GM21381 (cell line): Measurements from ENCODE around the gene SMIM21.

Source experiments
- ATAC-seq: cut with Tn5 transposase; IDR thresholded peaks from one replicate; pipeline ENCODE4 v1.9.1; 2021; ENCODE audit warnings: mild to moderate bottlenecking, moderate library complexity; ENCODE audit not compliant: unreplicated experiment

The SMIM21 gene

DNA sequence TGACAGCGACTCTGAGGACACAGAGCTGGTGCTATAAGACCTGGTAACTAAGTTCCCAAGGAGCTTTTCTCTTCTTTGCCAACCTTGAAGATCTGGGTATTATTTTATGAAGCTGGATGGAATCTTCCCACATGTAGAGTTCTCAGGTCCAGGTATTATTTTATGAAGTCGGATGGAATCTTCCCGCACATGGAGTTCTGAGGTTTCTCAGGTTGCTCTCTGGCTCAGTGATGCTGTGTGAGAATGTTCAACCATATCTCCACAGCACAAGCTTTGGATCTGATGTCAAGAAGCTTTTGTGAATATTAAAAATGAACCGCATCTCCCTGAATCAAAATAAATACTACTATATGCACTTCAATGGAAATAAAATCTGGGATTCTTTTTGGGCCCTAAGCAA, at the start of gene SMIM21:
Gene SMIM21, minus strand, starts transcription at position 101 of the 400 bp plus-strand sequence. CDS start 140 bp downstream, outside the sequence.
- ATAC-seq = no peak

DNA sequence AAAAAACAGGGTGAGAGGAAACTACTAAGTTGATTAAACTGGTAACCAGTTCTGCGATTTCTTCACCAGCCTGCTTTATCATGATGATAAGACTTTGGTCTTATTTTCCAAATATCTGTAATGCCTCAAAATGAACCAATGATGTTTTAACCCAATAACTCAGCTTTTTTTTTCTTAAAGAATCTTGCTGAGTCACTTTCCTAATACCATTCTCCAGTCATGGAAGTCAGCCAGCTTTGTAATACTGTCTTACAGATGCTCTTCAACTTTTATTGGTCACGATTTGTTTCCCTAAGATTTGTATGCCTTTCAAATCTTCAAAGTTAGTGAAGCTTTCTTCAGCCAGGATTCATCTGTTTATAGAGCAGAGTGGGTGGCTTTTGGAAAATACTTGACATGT, 47.7 kb upstream of the SMIM21 start:
- no peak for ATAC-seq

DNA sequence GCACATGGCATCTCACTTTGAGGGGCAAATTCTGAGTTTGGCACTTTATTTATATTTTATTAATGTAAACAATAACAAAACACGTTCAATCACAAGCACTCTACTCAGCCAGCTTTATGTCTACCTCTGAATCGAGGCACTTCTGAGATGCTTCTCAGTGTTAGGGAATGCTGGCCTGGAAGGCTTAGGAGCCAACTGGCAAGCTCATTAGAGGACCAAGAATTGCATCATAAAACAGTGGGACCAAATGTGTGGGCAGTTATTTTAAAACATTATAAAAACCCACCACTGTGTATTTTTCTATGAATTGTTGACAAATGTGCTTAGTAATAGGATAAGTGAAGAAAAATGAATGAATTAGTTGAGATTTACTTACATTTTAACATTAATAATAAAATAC, 46.8 kb upstream of the SMIM21 start:
- no peak for ATAC-seq

DNA sequence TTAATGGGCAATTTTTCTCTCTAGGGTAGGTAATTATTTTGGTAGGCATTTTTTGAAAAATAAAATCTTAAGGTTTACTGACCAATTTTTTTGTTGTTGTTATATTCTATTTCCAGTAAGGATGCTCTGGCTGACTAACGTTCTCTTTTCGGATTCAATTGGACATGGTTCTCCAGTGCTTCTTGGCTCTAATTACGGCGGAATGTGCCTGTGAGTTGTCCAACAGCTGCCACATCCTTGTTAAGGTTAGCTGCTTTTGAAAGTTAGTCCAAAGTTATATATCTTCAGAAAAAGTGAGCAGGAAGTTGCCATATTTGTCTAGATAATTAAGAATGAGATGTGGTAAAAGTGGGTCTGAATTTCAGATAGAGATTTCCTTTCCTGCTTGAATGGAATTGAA, 45.8 kb upstream of the SMIM21 start:
- no peak for ATAC-seq

DNA sequence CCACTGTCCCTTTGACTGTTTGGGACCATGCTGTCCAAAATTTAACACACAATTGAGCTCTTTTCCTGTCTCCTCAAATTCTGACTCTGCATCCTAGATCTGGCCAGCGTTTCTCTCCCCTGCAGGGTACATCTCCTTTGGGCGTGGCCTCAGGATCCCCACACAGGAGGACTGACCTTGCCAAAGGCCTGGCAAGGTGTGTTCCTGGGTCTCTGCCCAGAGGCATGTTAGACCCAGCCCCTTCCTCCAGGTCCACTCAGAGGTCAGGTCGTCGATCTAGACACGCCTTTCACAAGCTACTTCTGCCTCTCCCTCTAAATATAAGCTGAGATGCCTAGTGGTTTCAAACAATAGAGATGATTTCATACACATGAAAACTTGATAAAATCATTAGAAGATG, 45.4 kb upstream of the SMIM21 start:
- no peak for ATAC-seq

DNA sequence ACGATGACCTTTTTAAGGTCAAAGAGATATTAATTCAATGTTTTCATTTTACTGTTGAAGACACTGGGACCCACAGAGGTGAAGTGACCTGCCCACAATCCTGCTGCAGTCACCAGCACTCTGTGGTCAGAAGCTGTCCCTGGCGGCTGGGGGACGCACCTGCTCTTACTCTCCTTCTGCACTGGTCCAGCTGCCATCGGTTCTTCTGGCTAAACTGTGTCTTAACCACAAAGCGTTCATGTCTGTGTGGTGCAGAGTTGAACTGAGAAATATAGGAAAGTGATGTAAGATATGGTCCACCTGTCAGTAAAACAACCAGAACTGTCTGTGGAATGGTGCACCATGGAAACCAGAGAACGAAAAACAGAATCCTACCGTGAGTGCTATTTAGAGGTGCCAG, 44.9 kb upstream of the SMIM21 start:
- no peak for ATAC-seq

DNA sequence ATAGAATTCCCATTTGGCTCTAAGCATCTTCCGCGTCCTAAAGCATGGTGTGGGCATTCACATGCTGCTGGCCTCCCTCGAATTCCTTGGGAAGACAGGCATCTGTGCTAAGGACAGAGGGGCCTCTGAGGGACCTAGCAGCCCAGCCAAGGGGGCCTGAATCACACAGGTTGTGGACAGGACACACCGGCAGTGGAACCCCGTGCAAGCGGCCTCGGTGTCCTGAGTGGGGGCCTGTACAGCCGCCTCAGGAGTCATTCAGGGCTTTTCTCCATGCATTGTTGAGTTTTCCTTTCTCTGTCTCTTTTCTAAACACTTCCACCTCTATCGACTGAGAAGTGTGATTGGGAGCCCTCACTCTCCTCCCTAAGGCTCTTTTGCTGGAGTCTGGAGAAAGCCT, 44.3 kb upstream of the SMIM21 start:
- ATAC-seq = no peak

DNA sequence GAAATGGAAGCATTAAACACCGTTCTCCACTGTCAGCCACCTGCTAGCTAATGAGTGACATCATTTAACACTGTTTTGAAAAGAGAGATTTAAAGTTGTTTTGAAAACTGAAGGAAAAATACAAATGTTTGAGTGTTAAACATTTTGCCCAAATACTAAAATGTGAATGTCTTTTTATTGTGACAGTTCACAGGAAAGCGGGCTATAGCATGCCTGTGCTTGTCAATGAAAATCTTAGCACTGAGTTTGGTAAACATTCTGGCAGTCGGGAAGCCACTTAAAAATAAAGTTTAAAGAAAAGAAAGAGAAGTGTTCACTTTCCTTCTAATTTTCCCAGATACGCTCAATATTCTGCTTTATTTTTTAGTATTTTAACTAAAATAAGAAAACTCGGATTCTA, 40.3 kb upstream of the SMIM21 start:
- ATAC-seq = no peak

DNA sequence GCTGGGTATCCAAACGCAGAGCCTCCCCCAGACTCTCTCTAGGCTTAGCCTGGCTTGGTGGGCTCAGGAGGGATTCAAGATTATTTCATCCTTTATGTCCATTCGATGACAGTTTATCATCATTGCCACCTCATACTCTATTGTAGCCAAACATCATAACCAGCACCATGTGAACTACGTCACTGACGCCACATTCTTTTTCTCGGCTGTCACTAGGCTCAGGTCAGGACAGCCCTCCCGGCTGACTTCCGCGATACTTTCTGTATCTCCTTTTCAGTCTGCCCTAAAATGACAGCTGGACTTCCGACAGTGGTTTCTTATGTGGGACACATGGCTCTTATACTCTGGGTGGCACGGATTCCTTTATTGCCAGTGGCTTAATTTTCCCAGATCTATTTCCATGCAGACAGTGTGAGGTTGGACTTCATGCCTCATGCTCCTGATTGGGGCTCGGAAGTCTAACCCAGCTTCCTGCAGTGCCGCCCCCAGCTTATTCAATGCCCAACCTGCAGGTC, 39.8 kb upstream of the SMIM21 start:
- no peak for ATAC-seq

DNA sequence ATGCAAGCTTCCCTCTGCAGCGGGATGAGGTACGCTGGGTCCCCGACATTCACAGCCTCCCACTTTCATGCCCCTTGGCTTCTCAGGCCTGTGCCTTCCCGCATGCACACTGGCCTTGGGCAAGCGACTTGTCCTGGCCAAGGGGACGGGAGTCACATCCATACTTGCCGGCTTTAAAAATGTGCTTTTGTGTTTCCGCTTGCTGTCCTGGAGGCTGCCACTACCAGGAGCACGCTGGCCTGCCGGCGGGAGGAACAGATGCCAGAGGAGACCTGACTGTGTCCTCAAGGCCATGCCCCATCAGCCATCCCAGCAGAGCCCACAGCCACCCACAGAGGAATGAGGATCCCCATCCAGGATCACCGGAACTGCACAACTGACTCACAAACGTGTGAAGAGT, 36.9 kb upstream of the SMIM21 start:
- no peak for ATAC-seq

DNA sequence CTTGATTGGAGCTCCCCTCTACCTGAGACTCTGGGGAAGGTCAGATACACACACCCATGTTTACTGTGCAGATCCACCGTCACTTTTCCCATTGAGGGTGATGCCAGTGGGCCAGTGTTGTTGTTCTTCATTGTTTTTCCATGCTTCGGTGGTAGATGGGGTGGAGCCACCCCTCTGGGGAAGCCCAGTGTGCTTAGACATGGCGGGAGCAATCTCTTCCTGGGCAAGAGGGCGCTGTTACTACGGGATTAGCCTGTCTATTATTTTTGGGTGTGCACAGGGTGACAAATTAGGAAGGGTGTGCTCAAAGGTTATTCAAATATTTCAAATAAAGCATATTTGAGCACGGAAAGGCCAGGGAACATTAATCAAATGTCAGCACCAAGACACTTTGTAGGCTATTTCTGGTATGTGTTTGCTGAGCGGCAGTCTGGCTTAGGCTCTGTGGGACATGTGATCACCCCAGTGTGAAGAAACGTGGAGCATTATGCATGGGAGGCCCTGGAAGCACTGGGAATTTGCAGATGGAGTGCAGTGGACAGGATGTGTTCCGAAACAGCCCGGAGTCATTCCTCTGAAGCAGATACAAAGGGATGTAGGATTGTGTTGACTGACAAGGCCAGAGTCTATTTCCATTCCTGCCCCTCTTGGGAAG, 34.8 kb upstream of the SMIM21 start:
- no peak for ATAC-seq

DNA sequence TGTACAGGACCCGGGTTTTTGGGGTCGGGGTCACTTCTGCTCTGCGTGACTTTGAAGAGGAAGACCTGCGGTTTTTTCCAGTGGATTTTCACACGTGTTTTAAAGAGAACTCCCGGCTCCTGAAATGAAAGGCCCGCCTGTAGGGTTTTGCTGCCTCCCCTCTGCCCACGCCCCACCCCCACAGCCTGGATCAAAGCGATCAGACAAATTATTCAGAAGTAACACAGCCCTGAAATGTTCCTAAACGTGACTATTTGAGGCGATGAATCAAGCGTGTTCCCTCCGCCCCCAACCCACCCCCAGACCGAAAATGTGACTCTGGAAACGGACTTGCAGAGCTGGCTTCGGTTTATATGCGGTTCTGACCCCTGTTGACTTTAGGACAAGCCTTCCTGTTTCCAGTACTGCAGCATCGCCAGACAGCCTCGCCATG, 28.7 kb upstream of the SMIM21 start:
- no peak for ATAC-seq

DNA sequence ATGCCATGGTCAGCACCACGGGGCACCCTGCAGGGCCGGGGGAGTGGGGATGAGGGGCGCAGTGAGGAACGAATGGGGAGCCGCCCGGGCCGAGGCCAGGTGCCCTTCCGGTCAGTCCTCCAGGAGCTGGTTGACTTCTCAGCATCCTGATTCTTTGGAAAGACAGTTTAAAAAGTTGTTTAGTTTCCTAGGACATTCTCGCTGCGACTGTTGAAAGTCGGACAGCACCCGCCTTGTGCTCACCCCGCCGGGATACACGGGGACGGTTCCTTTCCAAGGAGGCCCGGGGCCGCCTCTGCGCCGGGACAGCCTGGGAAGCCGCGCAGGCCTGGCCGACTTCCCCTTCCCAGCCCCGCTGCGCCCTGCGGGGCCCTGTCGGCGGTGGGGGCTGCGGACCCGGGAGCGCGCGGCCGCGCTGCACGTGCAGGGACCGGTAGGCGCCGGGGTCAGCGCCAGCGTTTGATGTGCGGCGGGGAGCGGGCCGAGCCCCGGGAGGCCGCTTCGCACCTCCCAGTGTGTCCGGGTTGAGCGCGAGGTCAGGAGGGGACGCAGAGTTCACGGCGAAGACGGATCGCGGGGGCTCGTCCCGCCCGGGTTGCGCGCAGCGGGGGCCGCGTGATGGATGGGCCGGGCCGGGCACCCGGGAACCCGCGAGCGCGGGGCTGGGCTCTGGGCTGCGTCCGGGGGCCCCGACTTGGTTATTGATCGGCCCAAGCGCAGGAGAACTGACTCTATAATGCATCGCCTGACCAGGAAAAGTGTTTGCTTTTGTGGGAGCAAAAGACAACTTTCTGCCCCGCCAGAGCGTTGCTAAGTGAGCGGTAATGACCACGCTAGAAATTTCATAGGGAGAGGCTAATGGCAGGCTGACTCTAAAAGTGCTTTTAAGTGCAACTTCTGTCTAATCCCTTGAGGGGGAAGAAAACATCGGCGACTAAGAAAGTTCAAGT, 28.0 kb upstream of the SMIM21 start:
- ATAC-seq = no peak

DNA sequence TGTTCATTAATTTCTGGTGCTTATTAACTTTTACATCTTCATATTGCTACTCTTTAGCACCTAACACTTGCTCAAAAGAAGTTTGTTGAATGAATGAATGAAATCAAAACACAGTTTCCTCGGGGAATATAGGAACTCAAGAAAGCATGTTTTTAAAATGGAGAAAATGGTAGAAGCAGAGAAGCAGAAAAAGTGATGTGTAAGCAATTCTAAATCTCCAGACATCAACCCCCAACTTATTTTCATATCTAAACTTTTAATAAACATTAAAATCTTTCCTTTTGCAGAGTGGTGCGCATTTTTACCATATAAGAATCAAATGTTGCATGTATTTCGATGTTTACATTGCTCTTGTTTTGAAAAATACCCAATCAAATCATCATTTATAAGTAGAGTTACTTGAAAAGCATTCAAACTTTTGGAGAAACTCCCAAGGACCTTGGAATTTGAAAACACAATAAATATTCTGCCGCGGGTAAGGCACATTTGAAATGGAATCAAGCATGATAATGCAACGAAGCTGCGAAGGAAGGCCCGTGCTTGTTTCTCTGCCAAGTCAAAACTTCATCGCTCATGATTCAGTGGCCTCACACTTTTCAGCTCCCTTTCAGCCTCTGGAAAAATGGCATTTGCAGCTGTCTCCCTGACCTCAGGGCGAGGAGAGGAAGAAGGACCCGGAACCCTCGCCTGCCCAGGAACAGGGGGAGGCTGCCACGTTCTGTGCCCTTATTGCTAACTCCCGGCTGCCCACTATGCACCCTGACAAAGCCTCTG, 26.7 kb upstream of the SMIM21 start:
- ATAC-seq = no peak

DNA sequence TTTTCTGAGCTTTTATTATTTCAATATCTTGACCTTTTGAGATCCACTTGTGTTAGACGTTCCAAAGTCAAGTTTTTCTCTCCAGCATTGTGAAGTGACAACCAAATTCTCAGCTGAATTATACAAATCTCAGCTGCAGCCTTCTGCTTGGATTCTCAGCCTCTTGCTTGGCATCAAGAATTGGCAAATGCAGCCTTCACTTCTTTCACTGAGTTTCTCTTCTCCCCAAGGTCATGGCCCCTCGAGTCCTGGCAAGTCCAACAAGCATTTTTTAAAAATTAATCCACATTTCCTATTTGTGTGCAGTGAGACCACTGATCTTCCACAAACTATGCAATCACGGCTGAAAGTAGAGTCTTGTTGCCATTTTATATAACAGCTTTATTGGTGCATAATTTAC, 23.4 kb upstream of the SMIM21 start:
- no peak for ATAC-seq

DNA sequence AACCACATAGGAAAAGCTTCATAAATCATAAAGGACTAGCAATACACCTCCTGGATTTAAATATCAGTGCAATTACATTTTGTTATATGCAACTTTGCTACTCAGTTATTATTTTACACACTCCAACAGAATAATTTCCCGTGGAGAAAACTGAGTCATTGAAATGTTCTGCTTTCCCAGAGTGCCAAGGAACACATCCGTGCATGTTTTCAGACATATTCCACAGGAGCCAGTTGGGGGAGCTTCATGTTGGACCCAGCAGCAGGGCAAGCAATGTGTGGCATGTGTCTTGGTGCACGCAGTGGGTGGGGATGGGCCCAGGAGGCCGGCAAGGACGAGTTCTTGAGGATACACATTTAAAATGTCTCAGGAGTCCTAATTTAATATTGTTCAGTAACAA, 14.4 kb upstream of the SMIM21 start:
- no peak for ATAC-seq

DNA sequence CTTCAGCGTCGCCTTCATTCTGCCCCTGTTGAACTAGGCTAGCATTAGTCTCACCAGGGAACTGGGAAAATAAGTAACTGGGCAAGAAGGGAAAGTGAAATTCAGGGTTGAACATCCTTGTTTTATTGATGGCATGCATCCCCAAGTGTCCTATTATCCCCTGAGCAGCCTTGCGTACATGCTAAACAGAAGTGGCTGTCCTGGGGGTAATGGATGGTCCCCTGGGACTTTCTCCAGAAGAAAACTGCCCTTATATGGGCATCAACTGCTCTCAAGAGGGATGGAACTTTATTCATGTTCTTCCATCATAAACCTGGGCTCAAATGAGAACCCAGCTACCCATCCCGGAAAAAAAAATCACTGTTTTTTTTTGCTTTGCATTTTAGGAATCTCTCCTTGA, 11.8 kb upstream of the SMIM21 start:
- no peak for ATAC-seq

DNA sequence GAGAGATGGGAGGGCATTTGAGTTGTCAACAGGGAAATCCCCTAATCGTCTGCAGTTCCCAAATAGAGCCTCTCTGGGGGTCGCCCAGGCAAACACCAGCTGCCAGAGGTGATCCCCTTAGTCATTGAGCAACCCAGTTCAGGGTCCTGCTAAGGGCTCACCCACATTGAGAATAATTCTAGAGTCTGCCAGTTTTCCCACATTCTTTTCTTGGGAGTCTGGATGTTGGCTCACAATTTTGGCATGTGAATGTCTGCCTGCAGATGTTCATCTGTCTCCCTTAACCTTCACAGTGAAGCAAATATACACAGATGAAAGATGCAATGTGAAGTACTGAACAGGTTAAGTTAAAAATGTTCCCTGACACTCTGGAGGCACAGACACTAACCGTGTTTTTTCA, 11.4 kb upstream of the SMIM21 start:
- no peak for ATAC-seq

DNA sequence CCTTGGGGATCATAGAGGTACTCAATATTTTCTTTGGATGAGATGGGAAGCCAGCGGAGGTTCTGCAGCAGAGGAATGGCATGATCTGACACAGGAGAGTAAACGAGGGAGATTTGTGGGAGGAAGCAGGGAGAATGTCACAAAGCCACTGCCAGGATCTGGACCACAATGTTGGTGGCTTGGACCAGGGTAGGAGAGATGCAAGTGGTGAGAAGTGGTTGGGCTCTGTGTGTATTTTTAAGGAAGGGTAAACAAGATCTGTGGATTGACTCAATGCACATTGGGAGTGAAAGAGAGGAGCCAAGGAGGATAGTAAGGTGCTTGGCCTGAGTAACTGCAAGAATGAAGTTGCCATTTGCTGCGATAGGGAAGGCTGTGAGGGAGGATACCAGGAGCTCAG, 10.5 kb upstream of the SMIM21 start:
- no peak for ATAC-seq

DNA sequence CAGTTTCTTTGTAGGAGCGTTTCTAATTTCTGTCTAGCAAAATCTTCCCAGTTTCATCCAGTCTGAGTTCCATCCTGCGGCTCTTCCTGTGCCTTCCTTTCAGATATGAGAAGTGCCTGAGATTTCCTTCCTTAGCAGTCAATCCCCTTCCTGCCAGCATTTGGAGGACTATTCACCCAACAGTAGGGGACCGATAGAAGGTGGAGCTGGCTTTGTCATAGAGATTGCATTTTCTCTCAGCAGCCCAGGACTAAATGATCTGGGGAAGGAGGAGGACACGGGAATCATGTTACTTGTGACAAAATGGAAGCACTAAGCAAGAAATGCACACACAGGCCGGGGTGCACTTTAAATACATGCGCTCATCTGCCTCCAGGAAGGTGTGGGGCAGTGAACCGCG, 5.6 kb upstream of the SMIM21 start:
- no peak for ATAC-seq

DNA sequence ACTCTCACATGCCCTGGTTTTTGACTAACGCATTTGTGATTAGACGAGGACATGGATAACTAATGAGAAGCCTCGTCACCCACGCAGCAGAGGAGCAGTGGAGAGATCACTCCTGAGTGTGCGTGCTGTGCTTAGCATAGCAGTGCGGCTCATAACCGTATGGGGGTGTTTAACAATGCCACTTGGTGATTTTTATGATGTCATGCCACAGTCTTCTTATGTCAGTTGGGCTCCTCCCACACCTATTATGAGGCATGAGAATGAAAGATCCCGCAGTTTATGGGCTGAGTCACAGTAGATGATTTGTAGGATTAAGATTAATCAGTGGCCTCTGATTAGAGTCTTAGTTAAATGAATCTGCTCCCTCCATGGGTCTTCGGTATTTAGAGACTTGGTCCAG, 2.5 kb upstream of the SMIM21 start:
- no peak for ATAC-seq
